Smooth muscle cell (in vitro differentiated cells): ENCODE results near the gene POLR3GL. TPM values are rescaled to one million over a fixed set of nuclear protein-coding genes. Genes with fewer than 3 reads are reported as not detected.

Experiments used
- DNase-seq: peaks from one replicate; lab custom pipeline; 2025; ENCODE audit not compliant: unreplicated experiment; lab: John Stamatoyannopoulos, UW
- H2AFZ ChIP-seq: fragments of 200-600 bp; sonication (generic); 2 replicates; pipeline ENCODE4 v1.6.0; 2016; ENCODE audit warnings: antibody characterized with exemption, low read depth, mild to moderate bottlenecking
- H3F3A ChIP-seq: fragments of 200-600 bp; sonication (generic); 2 replicates; pipeline ENCODE4 v1.6.0; 2017; ENCODE audit warnings: antibody characterized with exemption, low read depth
- H3K27ac ChIP-seq: fragments of 200-600 bp; sonication (generic); 2 replicates; pipeline ENCODE4 v1.5.1; 2016; ENCODE audit warnings: low read depth, mild to moderate bottlenecking
- H3K27me3 ChIP-seq: fragments of 200-600 bp; sonication (generic); 2 replicates; pipeline ENCODE4 v1.6.1; 2016; ENCODE audit warnings: low read depth, mild to moderate bottlenecking
- H3K36me3 ChIP-seq: fragments of 200-600 bp; sonication (generic); 2 replicates; pipeline ENCODE4 v1.5.1; 2016; ENCODE audit warnings: low read depth
- H3K4me1 ChIP-seq: fragments of 200-600 bp; sonication (generic); 2 replicates; pipeline ENCODE4 v1.5.1; 2016; ENCODE audit warnings: low read depth
- H3K4me2 ChIP-seq: fragments of 200-600 bp; sonication (generic); 2 replicates; pipeline ENCODE4 v1.6.0; 2016; ENCODE audit warnings: mild to moderate bottlenecking
- H3K4me3 ChIP-seq: fragments of 200-600 bp; sonication (generic); 2 replicates; pipeline ENCODE4 v1.5.1; 2016; ENCODE audit warnings: mild to moderate bottlenecking
- H3K79me2 ChIP-seq: fragments of 200-600 bp; sonication (generic); 2 replicates; pipeline ENCODE4 v1.6.0; 2016; ENCODE audit warnings: low read depth, mild to moderate bottlenecking
- H3K9ac ChIP-seq: fragments of 200-600 bp; sonication (generic); 2 replicates; pipeline ENCODE4 v1.6.0; 2016; ENCODE audit warnings: low read depth
- H3K9me3 ChIP-seq: fragments of 200-600 bp; sonication (generic); replicated peaks from 2 replicates; pipeline ENCODE4 v1.5.1; 2016; ENCODE audit warnings: low read depth
- H4K20me1 ChIP-seq: fragments of 200-600 bp; sonication (generic); 2 replicates; pipeline ENCODE4 v1.6.0; 2016; ENCODE audit warnings: low read depth
- WGBS: methylation state at CpG from one replicate; pipeline ENCODE4 v1.1.7; 2016; ENCODE audit warnings: low lambda C conversion rate; 5-methylcytosine and 5-hydroxymethylcytosine counted together
- polyA plus RNA-seq: library from polyadenylated mRNA; unstranded; fragments of >200 nt; fragmentation: Nextera tagmentation; extraction: Ambion mirVana; gene quantifications from 2 replicates; pipeline ENCODE4 v1.2.1, GENCODE V29; 2016
- total RNA-seq: library from RNA; depleted of rRNA; stranded (reverse); fragments of >200 nt; gene quantifications from 2 replicates; pipeline ENCODE4 v1.2.3, GENCODE V29; 2014
- TF ChIP-seq, protein P1 (sequence below): fragments of 200-600 bp; sonication (generic); IDR thresholded peaks from 2 replicates; pipeline ENCODE4 v1.5.1; 2017; ENCODE audit warnings: borderline replicate concordance, mild to moderate bottlenecking, antibody characterized with exemption; ENCODE audit not compliant: insufficient read depth, poor library complexity, severe bottlenecking

The POLR3GL gene
- total and polyA plus RNA-seq, 2 experiments from 2014 or later = 22.2 to 33.6 TPM

DNA sequence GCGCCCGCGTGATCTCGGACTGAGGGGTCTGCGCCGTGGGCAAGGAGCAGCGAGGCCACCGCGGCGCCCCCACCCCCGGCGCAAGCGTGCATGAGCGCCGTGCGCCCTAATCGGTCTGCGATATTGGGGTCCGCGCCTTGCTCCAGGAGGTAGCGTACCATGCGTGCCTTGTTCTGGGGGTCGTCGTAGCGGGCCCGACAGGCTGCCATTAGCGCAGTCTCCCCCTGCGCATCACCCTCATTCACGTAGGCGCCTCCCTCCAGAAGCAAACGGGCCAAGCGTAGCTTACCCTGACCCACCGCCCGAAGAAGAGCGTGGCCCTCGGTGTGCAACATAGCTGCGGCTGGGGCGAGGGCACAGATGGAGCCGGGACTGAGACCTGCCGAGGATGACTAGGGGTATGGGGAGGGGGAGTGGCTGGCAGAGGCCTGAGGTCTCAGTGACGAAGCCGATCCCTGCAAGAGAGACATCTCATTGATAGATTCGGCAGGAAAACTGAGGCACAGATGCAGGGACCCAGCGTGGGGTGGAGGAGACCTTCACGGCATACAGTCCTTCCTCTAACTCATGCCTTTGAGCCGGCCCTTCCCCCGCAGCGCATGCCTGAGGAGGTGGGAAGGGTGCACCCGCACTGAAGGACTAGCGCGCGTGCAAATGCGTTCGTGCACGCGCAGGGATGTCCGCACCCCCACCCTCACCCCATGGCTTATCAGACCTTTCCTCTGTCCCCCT, 2.9 kb upstream of the POLR3GL start:
- Histone ChIP-seq H2AFZ (peak overlapping the region; percentile 32), H3K9me3 (no peaks in the 10 kb centered on the region), H3F3A (peaks cover 7% of the 10 kb centered on the region), H4K20me1 (no peaks in the 10 kb centered on the region), H3K36me3 (no peaks in the 10 kb centered on the region), H3K4me2 (peak overlapping the region; percentile 91), H3K79me2 (peaks cover 6% of the 10 kb centered on the region), H3K4me3 (peak overlapping the region; percentile 70), H3K9ac (peak overlapping the region; percentile 41), H3K27ac (no peak overlapping the region), H3K27me3 (no peaks in the 10 kb centered on the region), H3K4me1 (peaks cover 31% of the 10 kb centered on the region)
- TF ChIP-seq, protein P1, sequence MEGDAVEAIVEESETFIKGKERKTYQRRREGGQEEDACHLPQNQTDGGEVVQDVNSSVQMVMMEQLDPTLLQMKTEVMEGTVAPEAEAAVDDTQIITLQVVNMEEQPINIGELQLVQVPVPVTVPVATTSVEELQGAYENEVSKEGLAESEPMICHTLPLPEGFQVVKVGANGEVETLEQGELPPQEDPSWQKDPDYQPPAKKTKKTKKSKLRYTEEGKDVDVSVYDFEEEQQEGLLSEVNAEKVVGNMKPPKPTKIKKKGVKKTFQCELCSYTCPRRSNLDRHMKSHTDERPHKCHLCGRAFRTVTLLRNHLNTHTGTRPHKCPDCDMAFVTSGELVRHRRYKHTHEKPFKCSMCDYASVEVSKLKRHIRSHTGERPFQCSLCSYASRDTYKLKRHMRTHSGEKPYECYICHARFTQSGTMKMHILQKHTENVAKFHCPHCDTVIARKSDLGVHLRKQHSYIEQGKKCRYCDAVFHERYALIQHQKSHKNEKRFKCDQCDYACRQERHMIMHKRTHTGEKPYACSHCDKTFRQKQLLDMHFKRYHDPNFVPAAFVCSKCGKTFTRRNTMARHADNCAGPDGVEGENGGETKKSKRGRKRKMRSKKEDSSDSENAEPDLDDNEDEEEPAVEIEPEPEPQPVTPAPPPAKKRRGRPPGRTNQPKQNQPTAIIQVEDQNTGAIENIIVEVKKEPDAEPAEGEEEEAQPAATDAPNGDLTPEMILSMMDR = no peak
- DNase-seq = peak; percentile 24
- WGBS = 2% methylated on average over 54 of the region's 57 CpGs

DNA sequence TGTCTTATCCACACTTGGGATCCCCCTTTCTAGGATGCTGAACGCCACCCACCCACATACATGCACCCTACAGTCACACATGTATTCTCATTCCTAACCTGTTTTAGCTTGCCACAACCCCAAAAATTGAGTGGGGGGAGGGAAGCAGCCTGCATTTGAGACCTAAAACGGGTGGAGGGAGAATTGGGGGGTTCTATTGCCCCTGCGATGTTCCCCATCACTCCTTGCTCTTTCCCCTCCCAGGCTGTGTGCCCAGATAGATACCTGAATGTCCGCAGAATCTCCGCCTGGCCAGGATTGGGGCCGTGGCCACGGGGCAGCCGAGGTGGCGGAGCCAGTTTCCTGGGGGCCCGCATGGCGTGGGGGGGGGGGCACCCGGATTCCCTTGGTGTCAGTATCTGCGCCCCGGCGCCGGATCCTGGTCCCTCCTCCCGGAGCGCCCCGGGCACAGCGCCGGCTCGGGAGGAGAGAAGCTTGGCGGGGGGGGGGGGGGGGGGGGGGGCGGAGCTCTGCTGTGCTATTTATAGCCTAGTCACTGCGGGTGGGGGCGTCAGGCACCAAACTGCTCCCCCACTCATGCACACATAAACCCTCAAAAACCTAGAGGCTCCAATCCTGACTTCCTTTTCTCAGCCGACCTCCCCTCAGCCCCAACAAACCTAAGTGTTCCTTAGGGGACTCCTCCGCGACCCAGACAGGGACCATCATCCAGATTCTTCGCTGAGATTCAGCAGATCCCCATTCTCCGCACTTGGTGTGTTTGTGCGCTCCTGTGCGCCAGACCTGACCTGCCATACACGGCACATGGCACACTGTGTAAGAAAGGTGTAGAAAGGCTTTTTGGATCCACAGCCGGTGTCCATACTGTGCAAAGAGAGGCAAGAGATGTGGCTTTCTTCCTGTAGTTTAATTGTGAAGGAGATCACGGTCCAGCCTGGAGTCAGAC, 2.1 kb upstream of the POLR3GL start:
- H2AFZ ChIP-seq = peak overlapping the region; percentile 32

DNA sequence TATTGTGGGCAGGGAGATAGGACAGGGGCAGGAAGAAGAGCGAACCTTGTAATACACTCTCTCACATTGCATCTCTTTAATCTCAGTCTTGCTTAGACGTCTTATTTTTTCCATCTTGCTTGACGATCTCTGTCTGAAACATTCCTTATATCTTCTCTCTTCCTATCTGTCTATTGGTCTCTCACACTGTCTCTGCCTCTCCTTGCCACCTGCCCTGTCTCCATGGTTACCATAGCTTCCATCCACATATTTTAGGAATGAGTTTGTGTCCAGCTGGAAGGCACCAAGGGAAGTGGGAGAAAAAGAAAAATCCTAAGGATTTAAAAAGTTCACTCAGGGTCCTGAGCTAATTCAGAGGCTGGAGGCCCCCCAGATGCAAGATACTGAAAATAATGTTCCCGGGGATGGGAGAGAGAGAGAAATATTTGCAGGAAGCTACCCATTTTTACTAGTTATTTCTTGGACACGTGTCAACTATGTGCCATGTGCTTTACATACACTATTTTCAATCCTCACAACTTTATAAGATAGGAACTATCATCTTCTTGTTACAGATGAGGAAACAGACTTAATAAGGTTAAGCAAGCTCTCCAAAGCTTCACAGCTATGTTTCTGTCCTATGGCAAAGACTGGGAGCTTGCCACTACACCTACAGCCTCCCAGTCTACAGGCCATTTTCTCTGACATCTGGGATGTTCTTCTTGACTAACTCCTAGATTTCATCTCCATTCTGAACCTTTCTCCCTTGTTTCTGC, 1.0 kb upstream of the POLR3GL start:
- peak overlapping the region; percentile 47 for H3K9ac ChIP-seq
- peak overlapping the region; percentile 91 for H3K4me2 ChIP-seq
- 61% methylated on average over 5 of the region's 5 CpGs for WGBS
- no peaks in the 10 kb centered on the region for H3K36me3 ChIP-seq
- no peaks in the 10 kb centered on the region for H3K9me3 ChIP-seq
- H3K79me2 ChIP-seq = no peaks in the 10 kb centered on the region
- H2AFZ ChIP-seq = no peak overlapping the region
- peaks cover 7% of the 10 kb centered on the region for H3F3A ChIP-seq
- TF ChIP-seq, protein P1 = no peak
- H3K4me3 ChIP-seq = peak overlapping the region; percentile 74
- H3K4me1 ChIP-seq = peaks cover 26% of the 10 kb centered on the region
- H4K20me1 ChIP-seq = no peaks in the 10 kb centered on the region
- H3K27ac ChIP-seq = peak overlapping the region; percentile 76
- DNase-seq = no peak
- H3K27me3 ChIP-seq = no peaks in the 10 kb centered on the region

More for the DNA sequence above, 2.1 kb upstream of the POLR3GL start:
- H3K9ac ChIP-seq = no peak overlapping the region
- WGBS = 10% methylated on average over 16 of the region's 36 CpGs
- peaks cover 26% of the 10 kb centered on the region for H3K4me1 ChIP-seq
- DNase-seq = peak; percentile 26
- TF ChIP-seq, protein P1 = no peak
- H3K79me2 ChIP-seq = no peaks in the 10 kb centered on the region
- peak overlapping the region; percentile 70 for H3K4me3 ChIP-seq
- peak overlapping the region; percentile 91 for H3K4me2 ChIP-seq
- H4K20me1 ChIP-seq = no peaks in the 10 kb centered on the region
- H3K27me3 ChIP-seq = no peaks in the 10 kb centered on the region
- H3K27ac ChIP-seq = peak overlapping the region; percentile 76
- H3F3A ChIP-seq = peaks cover 7% of the 10 kb centered on the region
- no peaks in the 10 kb centered on the region for H3K36me3 ChIP-seq
- H3K9me3 ChIP-seq = no peaks in the 10 kb centered on the region
